Keratinocyte (primary cell): ENCODE measurements around the gene TRAF3. TPM values are rescaled to one million over a fixed set of nuclear protein-coding genes. Genes with fewer than 3 reads are reported as not detected.
A peak's percentile ranks its signal among the peaks of the same experiment; 100 is the strongest.

Experiments used
- DNase-seq: peaks from one replicate; pipeline ENCODE4 v3.0.0-alpha.2; 2011; ENCODE audit warnings: low read depth, missing footprints, low spot score
- FAIRE-seq: peaks from 2 replicates; lab custom pipeline; 2011; peaks lifted over from hg19 to GRCh38; lab: Jason Lieb, UNC
- H2AFZ ChIP-seq: 2 replicates; pipeline ENCODE4 v1.6.0; 2012; ENCODE audit warnings: low read length, control low read depth, inconsistent platforms; ENCODE audit not compliant: control insufficient read depth
- H3K27ac ChIP-seq: 2 replicates; pipeline ENCODE4 v1.5.1; 2011; ENCODE audit warnings: low read length; ENCODE audit not compliant: control insufficient read depth, insufficient read depth
- H3K27me3 ChIP-seq: 3 replicates; pipeline ENCODE4 v1.6.0; 2011; ENCODE audit warnings: low read length; ENCODE audit not compliant: control insufficient read depth, insufficient read depth; ENCODE audit errors: extremely low read depth
- H3K36me3 ChIP-seq, 2 experiments: 2 replicates in 1 of 2; 3 replicates in 1 of 2; pipeline ENCODE4 v1.5.1; 2011; ENCODE audit warnings: low read length in 2 of 2, mild to moderate bottlenecking in 1 of 2; ENCODE audit not compliant: control insufficient read depth in 2 of 2, insufficient read depth in 2 of 2; ENCODE audit errors: extremely low read depth in 1 of 2
- H3K4me1 ChIP-seq: 3 replicates; pipeline ENCODE4 v1.5.1; 2011; ENCODE audit warnings: low read length; ENCODE audit not compliant: control insufficient read depth, insufficient read depth; ENCODE audit errors: extremely low read depth
- H3K4me2 ChIP-seq: 3 replicates; pipeline ENCODE4 v1.6.0; 2011; ENCODE audit warnings: low read depth, low read length; ENCODE audit not compliant: control insufficient read depth, insufficient read depth; ENCODE audit errors: extremely low read depth
- H3K4me3 ChIP-seq, 3 experiments: fragments of 200-600 bp in 1 of 3; sonication (generic) in 1 of 3; 2 replicates in 2 of 3; 3 replicates in 1 of 3; pipeline ENCODE4 v1.5.1; 2011 to 2016; ENCODE audit warnings: low read length in 3 of 3, mild to moderate bottlenecking in 3 of 3, control low read depth in 2 of 3, inconsistent platforms in 1 of 3, low read depth in 1 of 3, mixed read lengths in 1 of 3, mixed run types in 1 of 3, moderate library complexity in 1 of 3; ENCODE audit not compliant: control insufficient read depth in 2 of 3, insufficient read depth in 2 of 3; ENCODE audit errors: extremely low read depth in 1 of 3
- H3K79me2 ChIP-seq: 2 replicates; pipeline ENCODE4 v1.6.0; 2012; ENCODE audit warnings: low read length; ENCODE audit not compliant: control insufficient read depth, insufficient read depth
- H3K9ac ChIP-seq: 3 replicates; pipeline ENCODE4 v1.6.0; 2011; ENCODE audit warnings: low read length; ENCODE audit not compliant: control insufficient read depth, insufficient read depth; ENCODE audit errors: extremely low read depth
- H3K9me1 ChIP-seq: 3 replicates; pipeline ENCODE4 v1.6.0; 2011; ENCODE audit warnings: low read length; ENCODE audit not compliant: control insufficient read depth, insufficient read depth; ENCODE audit errors: extremely low read depth
- H3K9me3 ChIP-seq: 2 replicates; pipeline ENCODE4 v1.5.1; 2012; ENCODE audit warnings: low read depth, low read length; ENCODE audit not compliant: control insufficient read depth
- H4K20me1 ChIP-seq: 3 replicates; pipeline ENCODE4 v1.6.0; 2011; ENCODE audit warnings: low read length; ENCODE audit not compliant: control insufficient read depth, insufficient read depth; ENCODE audit errors: extremely low read depth
- EZH2 ChIP-seq: IDR thresholded peaks from one replicate; pipeline ENCODE4 v1.6.1; 2012; ENCODE audit warnings: inconsistent platforms, mild to moderate bottlenecking, low read length, moderate library complexity
- dilution Hi-C: fragments of 300-500 bp; cut with MboI; formaldehyde crosslinking; loops from one replicate; pipeline ENCODE4 v1.7.0; 2020; ENCODE audit warnings: low sequenced_read_pairs; ENCODE audit not compliant: extremely low pct_ligation_motif_present
- polyA plus RNA-seq, 5 experiments: library from polyadenylated mRNA; depleted of rRNA in 3 of 5; stranded (reverse) in 3 of 5; stranded (forward) in 1 of 5; unstranded in 1 of 5; fragments of >200 nt; gene quantifications; 1 replicate in 1 of 5; 2 replicates in 3 of 5; 3 replicates in 1 of 5; pipeline versions ENCODE4 v1.2.1 to v1.2.3, GENCODE V29; 2011 to 2012; ENCODE audit warnings: missing spikeins in 2 of 5, low read depth in 1 of 5, low replicate concordance in 1 of 5
- TF ChIP-seq, protein P1 (sequence below), 3 experiments: IDR thresholded peaks in 1 of 3; conservative IDR thresholded peaks in 1 of 3; optimal IDR thresholded peaks in 1 of 3; 2 replicates in 2 of 3; 3 replicates in 1 of 3; pipeline versions ENCODE3 to v1.5.1; 2011; ENCODE audit warnings: low read length in 3 of 3, mild to moderate bottlenecking in 3 of 3, moderate library complexity in 2 of 3, control low read depth in 1 of 3, inconsistent platforms in 1 of 3; ENCODE audit not compliant: insufficient read depth in 2 of 3; ENCODE audit errors: extremely low read depth in 1 of 3

TRAF3 gene
- polyA plus RNA-seq, 1 donor (not counting 4 experiments of a cell fraction or from before 2014, with no cell fraction given) = 12.5 TPM

- no peaks in the 10 kb centered on the region for H4K20me1 ChIP-seq
- H3K27me3 ChIP-seq = no peaks in the 10 kb centered on the region
- H3K4me2 ChIP-seq = no peak overlapping the region
- no peak overlapping the region for H3K9ac ChIP-seq
- DNase-seq (no peak), FAIRE-seq (no peak)
- no peak overlapping the region for H3K27ac ChIP-seq
- no peak overlapping the region for H3K4me3 ChIP-seq
- H3K9me3 ChIP-seq = no peaks in the 10 kb centered on the region
- H2AFZ ChIP-seq = no peak overlapping the region
- H3K79me2 ChIP-seq = no peaks in the 10 kb centered on the region
- dilution Hi-C loops = no loop called here
- H3K4me1 ChIP-seq = no peaks in the 10 kb centered on the region
- peaks cover 8% of the 10 kb centered on the region in 2 experiments for H3K36me3 ChIP-seq
- no peak for TF ChIP-seq EZH2
- TF ChIP-seq, protein P1, sequence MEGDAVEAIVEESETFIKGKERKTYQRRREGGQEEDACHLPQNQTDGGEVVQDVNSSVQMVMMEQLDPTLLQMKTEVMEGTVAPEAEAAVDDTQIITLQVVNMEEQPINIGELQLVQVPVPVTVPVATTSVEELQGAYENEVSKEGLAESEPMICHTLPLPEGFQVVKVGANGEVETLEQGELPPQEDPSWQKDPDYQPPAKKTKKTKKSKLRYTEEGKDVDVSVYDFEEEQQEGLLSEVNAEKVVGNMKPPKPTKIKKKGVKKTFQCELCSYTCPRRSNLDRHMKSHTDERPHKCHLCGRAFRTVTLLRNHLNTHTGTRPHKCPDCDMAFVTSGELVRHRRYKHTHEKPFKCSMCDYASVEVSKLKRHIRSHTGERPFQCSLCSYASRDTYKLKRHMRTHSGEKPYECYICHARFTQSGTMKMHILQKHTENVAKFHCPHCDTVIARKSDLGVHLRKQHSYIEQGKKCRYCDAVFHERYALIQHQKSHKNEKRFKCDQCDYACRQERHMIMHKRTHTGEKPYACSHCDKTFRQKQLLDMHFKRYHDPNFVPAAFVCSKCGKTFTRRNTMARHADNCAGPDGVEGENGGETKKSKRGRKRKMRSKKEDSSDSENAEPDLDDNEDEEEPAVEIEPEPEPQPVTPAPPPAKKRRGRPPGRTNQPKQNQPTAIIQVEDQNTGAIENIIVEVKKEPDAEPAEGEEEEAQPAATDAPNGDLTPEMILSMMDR (optimal IDR thresholded peaks at IDR 0.05 in 1 of 3, IDR thresholded peaks at IDR 0.05 in 1 of 3, conservative IDR thresholded peaks at IDR 0.05 in 1 of 3; ENCODE audit: extremely low read depth in 1 of 3, insufficient read depth in 2 of 3, low read length in 3 of 3) = peak in 1 of 3 experiments; percentile 39
- no peaks in the 10 kb centered on the region for H3K9me1 ChIP-seq
Measured at GRCh38 chr14:102878174-102878969, 101.1 kb downstream of the TRAF3 start.

GRCh38 chr14:102878970-102879460 lies 101.8 kb downstream of the TRAF3 start:
- H3K4me1 ChIP-seq = no peaks in the 10 kb centered on the region
- H4K20me1 ChIP-seq = no peaks in the 10 kb centered on the region
- H3K4me3 ChIP-seq = no peak overlapping the region
- H2AFZ ChIP-seq = no peak overlapping the region
- H3K27ac ChIP-seq = no peak overlapping the region
- peaks cover 8 to 10% of the 10 kb centered on the region in 2 experiments for H3K36me3 ChIP-seq
- TF ChIP-seq, protein P1 (optimal IDR thresholded peaks at IDR 0.05 in 1 of 3, IDR thresholded peaks at IDR 0.05 in 1 of 3, conservative IDR thresholded peaks at IDR 0.05 in 1 of 3; ENCODE audit: extremely low read depth in 1 of 3, insufficient read depth in 2 of 3, low read length in 3 of 3) = no peak
- no peak for TF ChIP-seq EZH2
- no peak overlapping the region for H3K9ac ChIP-seq
- FAIRE-seq (no peak), DNase-seq (no peak)
- dilution Hi-C loops = no loop called here
- H3K4me2 ChIP-seq = no peak overlapping the region
- no peaks in the 10 kb centered on the region for H3K79me2 ChIP-seq
- no peaks in the 10 kb centered on the region for H3K9me3 ChIP-seq
- no peaks in the 10 kb centered on the region for H3K9me1 ChIP-seq
- H3K27me3 ChIP-seq = no peaks in the 10 kb centered on the region
